GM21447 (cell line): ENCODE results near the gene DOCK11.

ENCODE experiments used
- ATAC-seq: cut with Tn5 transposase; IDR thresholded peaks from one replicate; pipeline ENCODE4 v1.9.1; 2021; ENCODE audit not compliant: unreplicated experiment

The DOCK11 gene

DNA sequence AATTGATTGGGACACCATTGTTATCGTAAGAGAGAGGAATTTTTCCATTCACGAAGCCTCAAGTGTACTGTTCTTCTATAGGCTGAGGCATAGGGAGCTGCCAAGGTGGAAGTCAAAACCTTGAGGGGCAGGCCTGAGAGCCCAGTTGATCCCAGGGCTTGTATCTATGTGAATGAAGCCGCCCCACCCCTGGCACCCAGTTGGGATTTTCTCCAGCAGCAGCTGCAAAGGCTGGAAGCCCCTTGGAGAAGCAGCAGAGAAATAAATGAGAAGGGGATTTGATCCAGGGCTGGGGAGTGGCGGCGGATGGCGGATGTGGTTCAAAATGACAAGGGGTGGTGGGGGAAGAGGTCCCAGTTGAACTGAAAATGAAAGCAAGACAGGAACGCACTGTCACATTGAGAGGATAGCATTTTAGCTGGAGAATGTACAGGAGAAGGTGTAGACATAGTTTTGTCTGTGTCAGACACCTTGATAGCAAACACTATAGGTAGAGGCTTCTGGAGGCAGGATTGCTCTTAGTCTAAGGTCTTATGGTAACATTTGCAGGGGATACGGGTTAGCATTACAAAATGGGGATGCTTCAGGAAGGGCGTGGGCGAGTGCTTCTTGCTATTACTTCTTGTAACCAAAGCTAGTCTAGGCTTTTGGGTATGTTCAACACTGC, 32.6 kb downstream of the DOCK11 start:
- ATAC-seq: peak; percentile 71

DNA sequence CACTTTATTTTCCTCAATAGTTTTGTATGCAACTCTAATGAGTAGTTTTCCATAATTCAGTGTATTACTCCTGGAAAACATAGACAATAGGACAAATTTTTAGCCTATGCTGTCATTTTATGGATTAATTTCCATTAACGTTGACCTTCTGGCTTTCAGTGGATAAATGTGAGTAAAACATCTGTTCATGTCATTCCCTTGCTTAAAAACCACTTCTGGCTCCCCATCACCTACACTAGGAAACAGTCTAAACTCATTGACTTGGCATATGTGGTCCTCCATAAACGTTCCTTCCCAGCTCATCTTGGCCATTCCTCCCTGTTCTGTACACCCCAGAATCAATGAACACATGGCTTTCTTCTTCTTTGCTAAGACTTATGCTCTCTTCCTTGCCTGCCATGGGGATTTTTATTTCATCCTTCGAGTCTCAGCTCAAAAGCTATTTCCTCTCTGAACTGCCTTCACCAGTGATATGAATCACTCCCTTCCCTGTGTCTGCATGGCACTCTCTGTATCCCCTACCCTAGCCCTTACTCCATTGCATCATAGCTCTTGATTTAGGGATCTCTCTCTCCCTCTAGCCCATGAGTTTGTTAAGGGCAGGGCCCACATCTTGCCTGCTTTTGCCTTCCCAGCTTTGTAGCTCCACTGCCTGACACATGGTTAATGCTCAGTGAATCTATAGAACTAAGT, 34.8 kb downstream of the DOCK11 start:
- no peak for ATAC-seq

DNA sequence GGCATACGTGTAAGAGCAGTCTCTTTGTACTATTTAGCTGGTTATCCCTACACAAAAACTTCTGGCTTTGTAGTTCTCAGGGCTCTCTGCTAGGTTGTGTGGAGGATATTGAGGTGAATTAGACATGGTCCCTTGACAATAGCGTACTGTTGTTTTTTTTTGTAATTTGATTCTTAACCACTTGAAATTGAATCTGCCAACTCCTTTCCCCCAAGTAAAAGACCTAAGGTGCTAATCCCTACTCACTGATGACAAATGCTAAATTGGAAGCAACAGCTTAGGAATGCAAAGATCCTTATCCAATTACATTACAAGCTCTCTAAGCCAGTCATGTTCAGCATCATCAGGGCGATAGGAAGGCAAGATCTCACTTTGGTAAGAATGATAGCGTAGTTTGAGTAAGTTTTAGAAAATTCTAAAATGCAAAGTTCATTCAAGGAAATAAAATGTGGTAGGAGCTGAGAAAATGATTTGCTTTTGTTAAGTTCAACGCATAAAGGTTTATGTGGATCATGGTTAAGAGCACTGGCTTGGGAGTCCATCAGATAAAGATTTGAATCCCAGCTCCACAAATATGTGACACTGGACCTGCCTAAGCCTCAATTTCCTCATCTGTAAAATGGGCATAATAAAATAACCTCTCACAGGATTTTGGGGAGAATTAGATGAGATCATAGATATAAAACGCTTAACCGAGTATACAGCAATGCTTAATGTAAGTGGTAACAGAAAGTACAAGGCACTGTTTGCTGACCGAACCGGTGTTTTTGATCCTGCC, 39.3 kb downstream of the DOCK11 start:
- no peak for ATAC-seq

DNA sequence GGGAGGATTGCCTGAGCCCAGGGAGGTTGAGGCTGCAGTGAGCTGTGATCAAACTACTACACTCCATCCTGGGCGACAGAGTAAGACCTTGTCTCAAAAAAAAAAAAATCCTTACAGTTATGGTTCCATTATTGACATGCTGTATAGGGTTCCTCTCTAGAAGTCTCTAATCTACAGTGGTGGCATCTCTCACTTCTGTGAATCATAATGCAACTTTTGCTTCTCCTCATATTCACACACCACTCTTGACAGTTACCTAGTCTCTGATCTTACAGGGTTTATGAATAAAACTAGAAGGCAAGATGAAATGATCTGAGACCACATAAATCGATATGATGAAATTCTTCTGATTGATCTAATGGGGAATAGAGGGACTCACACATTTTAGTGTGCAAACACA, 40.6 kb downstream of the DOCK11 start:
- peak; percentile 74 for ATAC-seq

DNA sequence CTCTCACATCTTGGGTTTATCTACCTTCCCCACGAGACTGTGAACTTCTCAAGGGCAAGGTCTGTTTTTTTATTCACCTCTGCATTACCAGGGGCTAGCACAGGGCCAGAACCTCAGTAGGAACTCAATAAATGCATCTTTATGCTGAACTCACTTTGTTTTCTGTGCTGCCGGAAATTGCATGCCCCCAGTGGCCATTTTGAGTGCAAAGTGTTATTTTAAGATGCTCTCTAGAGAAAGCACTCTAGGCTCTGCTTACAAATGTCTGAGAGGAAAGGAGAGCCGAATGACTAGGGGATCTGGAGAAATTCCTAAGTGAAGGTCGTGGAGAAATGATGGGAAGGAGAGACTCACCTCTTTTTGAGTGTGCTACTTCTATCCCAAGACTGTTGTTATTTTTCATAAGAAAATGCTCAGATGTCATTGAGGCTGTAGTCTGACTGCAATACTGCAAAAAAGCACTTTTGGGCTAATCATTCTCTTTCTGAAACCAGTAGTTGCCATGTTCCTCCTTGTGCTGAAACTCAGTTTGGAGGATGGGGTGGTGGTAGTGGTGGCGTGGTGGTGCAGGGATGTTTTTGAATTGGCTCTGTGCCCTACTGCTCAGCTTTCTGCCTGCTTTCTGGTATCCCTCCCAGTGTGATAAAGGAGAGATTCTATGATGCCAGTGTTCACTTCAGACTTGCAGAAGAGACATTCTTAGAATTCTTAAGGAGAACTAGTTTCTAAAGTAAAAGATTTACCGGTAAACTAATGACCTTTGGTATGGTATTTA, 41.3 kb downstream of the DOCK11 start:
- peak; percentile 63 for ATAC-seq

DNA sequence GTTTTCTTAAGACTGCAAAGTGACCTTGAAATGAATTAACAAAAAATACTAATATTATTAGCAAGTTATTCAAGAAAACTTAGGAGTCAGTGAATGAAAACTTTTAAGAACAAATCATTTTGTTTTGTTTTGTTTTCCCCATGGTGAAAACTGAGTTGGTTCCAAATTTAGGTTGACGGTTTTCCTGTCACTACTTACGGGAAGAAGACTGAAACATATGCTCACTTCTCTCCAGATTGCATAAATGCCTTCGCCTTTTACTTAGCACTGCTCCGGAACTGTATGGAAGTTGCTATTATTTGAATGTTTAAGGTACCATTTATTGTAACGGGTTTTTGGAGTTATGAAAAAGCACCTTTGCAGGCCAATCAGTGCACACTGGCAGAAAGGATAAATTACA, 42.8 kb downstream of the DOCK11 start:
- ATAC-seq: no peak

DNA sequence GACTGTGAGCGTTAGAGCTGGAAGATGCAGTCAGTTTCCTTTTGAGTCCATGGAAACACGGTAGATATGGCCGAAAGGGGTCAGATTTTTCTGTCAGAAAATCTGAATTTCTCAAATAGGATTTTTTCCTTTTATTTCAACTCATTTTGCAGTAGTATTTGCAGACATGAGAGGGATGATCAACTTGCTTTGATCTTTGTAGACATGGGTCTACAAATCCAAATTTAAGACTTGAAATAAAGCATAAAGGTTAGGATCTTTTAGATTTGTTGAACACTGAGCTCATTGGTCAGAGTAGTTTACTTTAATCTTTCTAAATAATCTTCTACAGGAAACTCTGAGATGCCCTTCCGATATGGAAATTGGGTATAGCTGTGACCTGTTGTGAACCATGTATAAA, 44.7 kb downstream of the DOCK11 start:
- ATAC-seq: no peak

DNA sequence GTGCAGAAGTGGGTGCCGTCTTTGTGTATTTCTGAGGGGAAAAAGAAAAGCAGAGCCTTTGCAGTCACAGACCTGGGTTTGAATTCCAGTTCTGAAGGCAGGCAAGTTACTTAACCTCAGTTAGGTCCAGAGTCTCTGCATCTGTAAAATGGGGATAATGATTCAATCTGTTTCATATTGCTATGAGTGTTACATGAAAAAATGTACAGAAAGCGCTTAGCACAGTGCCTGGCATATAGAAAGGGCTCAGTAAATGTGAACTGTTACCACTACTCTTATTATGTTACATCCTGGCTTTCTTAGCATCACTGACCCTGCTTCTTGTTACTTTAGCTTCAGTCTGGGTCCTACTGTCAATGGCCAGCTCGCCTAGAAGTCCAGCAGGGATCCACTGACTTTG, 45.9 kb downstream of the DOCK11 start:
- ATAC-seq: no peak

DNA sequence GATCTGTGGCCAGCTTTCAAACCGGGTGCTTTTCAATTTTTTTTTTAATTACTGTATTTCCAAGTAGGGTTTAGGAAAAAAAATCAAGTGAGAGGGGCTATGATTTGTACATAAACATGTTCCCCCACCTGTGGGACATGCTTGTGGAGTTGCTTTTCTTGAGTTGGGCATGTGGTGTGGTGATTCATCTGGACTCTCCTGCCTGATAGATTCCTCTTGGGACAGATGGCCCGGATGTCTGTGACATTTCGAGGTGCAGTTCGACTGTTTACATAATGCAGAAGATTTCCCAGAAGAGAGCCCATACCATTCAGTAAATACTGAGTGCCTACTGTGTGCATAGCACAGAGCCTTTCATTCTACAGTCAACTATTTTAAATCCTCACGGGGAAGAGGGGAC, 49.9 kb downstream of the DOCK11 start:
- ATAC-seq: no peak

DNA sequence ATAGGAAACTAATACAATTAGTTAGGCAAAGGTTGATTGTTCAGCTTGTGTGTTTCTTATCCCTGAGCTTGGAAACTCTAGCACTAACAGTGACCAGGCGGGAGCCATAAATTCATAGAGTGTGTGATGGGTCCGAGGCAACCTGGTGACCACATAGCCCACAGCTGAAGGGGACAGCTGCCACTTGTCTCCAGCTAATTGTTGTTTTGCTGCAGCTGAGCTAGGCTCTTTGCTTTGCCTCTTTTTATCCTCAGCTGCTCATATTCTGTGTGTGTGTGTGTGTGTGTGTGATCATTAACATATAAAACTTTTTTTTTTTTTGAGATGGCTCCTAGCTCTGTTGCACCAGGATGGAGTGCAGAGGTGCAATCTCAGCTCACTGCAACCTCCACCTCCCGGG, 53.2 kb downstream of the DOCK11 start:
- no peak for ATAC-seq

DNA sequence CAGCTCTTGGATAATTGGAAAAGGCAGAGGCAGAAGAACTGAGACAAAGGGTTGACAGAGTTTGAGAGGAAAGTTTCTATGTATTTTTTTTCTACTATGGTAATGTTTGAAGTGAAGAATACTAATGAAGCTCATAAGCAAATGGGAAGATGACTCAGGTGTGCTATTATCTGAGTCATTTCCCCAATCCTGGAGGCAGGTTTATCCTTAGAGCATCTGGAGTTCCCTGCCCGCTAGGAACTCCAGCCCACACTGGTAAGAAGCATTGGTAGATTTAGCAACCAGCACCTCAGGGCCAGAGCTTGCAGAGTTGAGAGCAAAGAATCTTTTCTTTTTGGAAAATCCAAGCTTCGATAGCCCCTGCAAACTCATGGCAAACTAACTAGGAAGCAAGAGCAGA, 55.2 kb downstream of the DOCK11 start:
- ATAC-seq: no peak

DNA sequence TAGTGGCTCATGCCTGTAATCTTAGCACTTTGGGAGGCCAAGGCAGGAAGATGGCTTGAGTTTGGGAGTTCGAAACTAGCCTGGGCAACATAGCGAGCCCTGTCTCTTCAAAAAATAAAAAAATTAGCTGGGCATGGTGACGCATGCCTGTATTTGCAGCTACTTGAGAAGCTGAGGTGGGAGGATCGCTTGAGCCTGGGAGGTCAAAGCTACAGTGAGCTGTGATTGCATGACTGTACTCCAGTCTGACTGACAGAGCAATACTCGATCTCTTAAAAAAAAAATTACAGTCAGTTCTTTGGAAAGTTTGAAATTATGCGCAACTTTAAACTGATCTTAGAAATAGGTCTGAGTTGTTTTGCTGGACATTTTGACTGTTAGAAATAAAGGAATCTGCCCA, 55.8 kb downstream of the DOCK11 start:
- ATAC-seq: no peak

DNA sequence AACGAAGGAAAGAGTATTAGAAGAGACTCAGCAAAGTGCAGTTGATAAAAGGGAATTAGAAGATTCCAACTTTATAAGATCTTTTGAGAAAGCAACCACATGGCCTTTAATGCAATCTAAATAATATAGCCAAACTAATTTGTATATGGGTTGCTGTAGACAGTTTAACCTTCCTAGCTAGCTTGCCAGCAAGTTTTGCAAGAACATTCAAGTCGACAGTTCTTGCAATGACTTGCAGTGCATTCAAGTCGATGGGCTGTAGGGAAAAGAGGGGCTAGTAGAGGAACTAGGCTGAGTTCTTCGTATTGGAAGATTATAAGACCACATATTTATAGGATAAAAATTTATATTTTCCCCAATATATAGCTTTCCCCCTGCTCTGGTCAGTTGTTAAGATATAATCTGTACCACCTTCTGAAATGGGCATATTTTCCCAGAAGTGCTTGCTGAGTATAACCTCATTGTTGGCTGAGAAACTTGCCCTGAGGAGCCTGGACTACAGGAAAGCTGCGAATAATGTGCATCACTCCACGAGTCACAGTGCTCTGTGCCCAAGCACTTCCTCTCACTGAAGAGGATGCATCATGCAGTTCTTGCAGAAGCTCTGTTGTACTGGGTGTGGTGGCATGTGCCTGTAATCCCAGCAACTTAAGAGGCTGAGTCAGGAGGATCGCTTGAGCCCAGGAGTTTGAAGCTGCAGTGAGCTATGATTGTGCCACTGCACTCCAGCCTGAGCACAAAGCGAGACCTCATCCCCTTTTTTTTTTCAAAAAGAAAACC, 56.7 kb downstream of the DOCK11 start:
- no peak for ATAC-seq

DNA sequence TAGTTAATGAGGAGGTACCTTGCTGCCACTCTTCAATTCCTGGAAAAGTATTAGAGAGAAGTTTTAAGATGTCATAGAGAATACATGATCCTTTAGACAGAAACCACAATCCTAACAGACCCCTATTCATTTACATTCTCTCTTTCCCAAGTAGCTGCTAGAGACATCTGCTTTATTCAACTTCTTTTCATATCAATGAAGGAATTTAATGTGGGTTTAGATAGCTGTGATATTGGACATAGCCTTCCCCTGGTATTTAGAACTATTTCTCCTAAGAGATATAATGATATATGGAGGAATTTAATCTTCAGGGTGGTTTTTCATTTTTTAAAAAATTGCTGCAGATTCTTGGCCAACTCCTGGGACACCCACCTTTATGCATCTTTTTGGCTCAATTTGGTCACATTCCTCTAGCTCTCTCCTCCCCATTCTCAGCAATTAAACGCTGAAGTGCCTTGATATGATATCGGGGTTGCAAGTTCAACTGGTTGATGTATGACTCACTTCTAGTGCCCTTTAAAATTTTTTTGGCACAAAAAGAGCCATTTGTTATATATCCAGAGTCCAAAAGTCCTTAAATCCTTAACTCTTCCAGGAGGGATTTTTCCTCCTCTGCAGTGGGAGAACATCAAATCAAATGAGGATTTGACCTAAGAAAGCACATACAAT, 57.6 kb downstream of the DOCK11 start:
- ATAC-seq: no peak

DNA sequence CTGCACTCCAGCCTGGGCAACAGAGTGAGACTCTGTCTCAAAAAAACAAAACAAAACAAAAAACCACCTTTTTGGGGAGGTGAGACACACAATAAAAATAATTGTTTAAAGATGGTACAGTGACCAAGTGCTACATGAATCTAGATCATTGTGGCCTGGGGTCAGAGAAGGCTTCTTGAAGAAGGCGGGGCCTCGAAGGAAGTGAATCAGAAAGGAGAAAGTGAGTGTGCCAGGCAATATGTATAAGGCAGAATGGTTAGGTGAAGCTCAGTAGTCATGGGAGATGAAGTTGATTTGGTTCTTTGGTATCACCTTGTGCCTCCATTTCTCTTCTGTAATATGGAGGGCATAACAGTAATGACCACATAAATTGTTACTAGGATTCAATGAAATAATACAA, 58.9 kb downstream of the DOCK11 start:
- ATAC-seq: no peak

DNA sequence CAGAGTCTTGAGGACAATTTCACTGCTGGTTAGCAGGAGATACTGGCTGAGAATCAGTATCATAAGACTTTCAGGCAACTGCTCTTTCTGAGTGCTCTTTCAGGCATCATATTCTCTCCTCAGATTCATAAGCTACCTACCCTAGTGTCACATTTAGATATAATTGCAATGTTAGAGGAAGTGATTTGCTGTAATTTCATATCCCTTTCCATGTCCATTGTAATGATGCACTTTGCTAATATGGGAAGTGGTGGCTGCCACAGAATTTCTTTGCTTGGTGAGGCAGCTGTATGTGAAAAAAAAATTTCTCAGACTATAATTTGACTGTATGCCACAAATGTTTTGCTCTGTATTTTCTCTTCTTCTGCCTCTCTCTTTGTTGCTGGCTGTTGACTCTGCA, 63.3 kb downstream of the DOCK11 start:
- ATAC-seq: no peak

DNA sequence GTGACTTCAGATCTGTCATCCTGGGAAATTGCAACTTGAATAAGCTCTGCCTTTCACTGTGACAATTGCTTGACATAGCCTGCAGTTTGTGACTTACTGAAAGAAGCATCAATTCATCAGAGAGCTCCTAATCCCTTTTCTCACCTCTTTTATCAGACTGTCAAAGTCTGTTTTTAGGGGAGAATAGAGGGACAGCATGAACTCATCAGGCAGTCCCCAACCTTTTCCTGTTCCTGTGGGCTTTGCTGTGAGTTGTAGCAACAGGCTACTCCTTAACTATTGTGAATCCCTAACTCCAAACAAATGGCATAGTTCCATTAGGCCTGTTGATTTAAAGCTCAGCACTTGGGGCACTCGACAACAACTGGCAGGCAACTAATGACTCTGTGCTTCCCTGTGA, 64.9 kb downstream of the DOCK11 start:
- no peak for ATAC-seq

DNA sequence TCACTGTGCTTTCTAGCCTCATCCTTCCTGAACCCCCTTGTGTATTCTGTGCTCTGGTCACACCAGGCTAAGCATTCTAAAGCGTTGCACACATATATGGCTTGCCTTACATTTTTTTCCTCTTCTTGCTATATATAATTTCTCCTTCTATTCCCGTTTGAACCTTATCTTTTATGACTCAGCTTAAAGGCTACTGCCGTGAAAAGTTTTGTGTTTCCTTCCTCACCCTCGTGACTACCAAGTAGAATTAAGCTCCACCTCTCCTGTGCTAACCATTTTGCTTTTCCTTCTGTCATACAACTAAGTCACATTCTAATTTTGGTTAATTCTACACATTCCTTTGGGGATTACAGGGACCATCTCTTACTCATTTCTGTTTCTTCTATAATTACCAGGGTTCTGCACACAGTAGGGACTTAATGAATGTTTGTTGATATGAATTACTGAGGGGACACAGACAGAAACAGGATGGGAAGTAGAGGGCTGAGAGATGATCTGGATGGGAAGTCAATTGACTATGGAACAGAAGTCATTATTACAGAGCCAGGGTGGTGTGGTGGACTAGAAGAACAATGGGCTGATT, 67.1 kb downstream of the DOCK11 start:
- ATAC-seq: no peak

DNA sequence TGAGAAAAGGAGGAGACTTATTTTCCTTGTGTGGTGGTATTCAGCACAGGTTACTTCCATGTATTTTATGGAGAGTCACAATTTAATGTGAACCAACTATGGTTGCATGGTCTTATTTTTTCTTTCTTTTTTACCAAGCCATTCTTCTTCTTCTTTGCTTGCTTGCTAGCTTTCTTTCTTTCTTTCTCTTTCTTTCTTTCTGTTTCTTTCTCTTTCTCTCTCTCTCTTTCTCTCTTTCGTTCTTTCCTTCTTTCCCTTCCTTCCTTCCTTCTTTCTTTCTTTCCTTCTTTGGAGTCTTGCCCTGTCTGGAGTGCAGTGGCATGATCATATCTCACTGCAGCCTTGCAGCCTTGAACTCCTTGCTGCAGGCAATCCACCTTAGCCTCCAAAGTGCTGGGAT, 68.9 kb downstream of the DOCK11 start:
- ATAC-seq: no peak

DNA sequence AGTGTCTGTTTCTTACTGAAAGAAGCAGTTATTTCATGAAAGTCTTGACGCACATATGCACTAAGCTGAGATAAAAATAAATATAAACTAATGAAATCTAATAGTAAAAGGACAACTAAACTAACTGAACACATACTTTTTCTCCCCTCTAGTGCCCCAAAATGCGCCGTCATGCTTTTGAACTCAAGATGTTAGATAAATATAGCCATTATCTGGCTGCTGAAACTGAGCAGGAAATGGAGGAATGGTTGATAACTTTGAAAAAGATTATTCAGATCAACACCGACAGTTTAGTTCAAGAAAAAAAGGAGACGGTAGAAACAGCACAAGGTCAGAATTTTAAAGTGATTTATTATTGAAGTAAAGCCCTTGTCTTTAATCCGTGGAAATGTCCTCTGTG, 70.2 kb downstream of the DOCK11 start:
- ATAC-seq: no peak
